HG02840 (cell line): ENCODE data around the gene TRAF1.

ENCODE experiments used
- ATAC-seq: cut with Tn5 transposase; IDR thresholded peaks from one replicate; pipeline ENCODE4 v1.9.1; 2021; ENCODE audit warnings: mild to moderate bottlenecking, moderate library complexity, moderate number of reproducible peaks; ENCODE audit not compliant: unreplicated experiment, low FRiP score

Gene TRAF1

DNA sequence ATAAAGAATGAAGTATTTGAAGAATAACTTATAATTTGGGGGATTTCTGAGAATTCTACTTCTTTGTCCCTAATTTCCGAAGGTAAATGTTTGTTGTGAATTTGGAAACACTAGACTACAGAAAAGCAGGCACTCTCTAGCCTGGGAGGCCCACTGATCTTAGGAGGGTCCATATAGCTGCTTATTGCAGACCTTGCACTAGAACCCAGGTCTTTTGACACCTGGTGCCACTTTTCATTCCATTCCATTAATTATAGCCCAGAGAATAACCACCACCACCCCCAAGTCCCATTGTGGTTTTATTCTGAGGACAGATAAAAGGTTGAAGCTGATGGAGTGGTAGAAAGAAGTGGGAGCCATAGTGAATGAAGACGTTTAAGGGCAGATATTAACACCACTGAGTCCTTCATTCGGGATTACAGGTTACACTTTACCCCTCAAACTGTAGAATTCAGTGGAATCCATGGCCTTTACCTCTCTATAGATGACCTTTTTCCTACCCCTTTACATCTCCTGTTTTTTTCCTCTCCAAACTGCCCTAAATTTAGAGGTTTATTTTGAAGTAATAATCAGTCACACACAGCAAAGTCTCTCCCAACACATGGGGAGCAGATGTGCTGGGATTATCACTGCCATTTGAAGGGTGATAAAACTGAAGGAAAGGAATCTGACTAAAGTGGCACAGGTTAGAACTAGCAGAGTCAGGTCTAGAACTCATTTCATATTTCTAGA is 71.8 kb downstream of the TRAF1 start:
- ATAC-seq, result no peak

DNA sequence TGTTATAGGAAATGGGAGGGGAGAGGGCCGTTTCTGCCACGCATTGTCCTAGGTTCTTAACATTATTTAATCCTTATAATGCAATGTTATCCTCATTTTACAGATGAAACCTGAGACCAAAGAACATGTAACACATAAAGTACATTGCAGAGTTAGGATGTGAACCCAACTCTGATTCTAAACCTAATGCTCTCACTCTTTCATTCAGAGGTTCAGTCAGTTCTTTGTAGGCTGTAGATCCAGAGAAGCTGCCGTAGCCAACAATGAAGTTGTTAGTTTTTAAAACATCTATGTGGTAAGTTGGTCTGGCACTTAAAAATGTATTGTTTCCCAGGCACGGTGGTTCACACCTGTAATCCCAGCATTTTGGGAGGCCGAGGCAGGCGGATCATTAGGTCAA is 73.4 kb downstream of the TRAF1 start:
- no peak for ATAC-seq
